Vagina (tissue), 2 donors: ENCODE results near the gene NUFIP2.

ENCODE experiments used
- POLR2A ChIP-seq, 2 donors: fragments of 450-650 bp; IDR thresholded peaks; one replicate each; pipeline ENCODE4 v1.6.1; 2017; ENCODE audit warnings: antibody characterized with exemption in 2 of 2, mild to moderate bottlenecking in 2 of 2, moderate library complexity in 2 of 2
- POLR2AphosphoS5 ChIP-seq, 2 donors: sonication (generic); formaldehyde crosslinking; IDR thresholded peaks; one replicate each; pipeline ENCODE4 v1.9.0; 2017; ENCODE audit warnings: antibody characterized with exemption in 2 of 2, mild to moderate bottlenecking in 2 of 2, low read depth in 1 of 2; ENCODE audit not compliant: insufficient read depth in 1 of 2
- TF ChIP-seq, protein P1 (sequence below), 3 experiments: fragments of 450-650 bp in 2 of 3; fragments of 200-600 bp in 1 of 3; sonication (generic) in 1 of 3; IDR thresholded peaks; one replicate each; pipeline ENCODE4 v1.5.1; 2017 to 2019; ENCODE audit warnings: antibody characterized with exemption in 3 of 3, mild to moderate bottlenecking in 2 of 3, moderate library complexity in 2 of 3

DNA sequence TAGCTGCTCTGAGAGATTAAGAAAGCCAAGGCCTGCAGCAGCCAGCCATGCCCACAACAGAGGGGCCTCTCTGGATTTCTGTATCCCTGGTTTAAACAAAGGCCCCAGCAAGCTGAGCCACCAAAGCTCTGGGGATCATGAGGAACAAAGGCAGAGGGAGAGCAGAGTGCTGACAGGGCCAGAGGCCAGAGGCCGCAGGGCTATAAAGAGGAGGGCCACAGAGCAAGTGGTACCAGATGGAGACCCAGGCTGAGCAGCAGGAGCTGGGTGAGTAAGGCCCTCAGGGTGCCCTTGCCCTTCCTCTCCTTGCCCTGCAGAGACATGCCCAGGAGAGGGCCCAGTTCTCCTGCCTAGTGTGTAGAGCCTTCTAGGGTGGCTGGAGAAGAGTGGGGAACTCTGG is 47.3 kb downstream of the NUFIP2 start, which contains the start of gene CRYBA1:
- TF ChIP-seq, protein P1, sequence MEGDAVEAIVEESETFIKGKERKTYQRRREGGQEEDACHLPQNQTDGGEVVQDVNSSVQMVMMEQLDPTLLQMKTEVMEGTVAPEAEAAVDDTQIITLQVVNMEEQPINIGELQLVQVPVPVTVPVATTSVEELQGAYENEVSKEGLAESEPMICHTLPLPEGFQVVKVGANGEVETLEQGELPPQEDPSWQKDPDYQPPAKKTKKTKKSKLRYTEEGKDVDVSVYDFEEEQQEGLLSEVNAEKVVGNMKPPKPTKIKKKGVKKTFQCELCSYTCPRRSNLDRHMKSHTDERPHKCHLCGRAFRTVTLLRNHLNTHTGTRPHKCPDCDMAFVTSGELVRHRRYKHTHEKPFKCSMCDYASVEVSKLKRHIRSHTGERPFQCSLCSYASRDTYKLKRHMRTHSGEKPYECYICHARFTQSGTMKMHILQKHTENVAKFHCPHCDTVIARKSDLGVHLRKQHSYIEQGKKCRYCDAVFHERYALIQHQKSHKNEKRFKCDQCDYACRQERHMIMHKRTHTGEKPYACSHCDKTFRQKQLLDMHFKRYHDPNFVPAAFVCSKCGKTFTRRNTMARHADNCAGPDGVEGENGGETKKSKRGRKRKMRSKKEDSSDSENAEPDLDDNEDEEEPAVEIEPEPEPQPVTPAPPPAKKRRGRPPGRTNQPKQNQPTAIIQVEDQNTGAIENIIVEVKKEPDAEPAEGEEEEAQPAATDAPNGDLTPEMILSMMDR (IDR thresholded peaks at IDR 0.05) = no peak
- TF ChIP-seq POLR2A (IDR thresholded peaks at IDR 0.05) (no peak), POLR2AphosphoS5 (IDR thresholded peaks at IDR 0.05; ENCODE audit: insufficient read depth in 1 of 2, low read depth in 1 of 2) (no peak)
